H1 (cell line): Measurements from ENCODE around the gene GPR179.

Source experiments
- CHD1 ChIP-seq: IDR thresholded peaks from 2 replicates; pipeline ENCODE4 v1.6.1; 2012; ENCODE audit warnings: low read depth, low read length, improper control_type of control experiment
- HDAC6 ChIP-seq: IDR thresholded peaks from one replicate; pipeline ENCODE4 v1.7.1; 2012; ENCODE audit warnings: low read depth, mild to moderate bottlenecking, inconsistent platforms, low read length, moderate library complexity
- JUN ChIP-seq: IDR thresholded peaks from 2 replicates; pipeline ENCODE4 v1.6.1; 2011; ENCODE audit warnings: low read depth, mild to moderate bottlenecking, improper control_type of control experiment, low read length
- RNF2 ChIP-seq: fragments of 200-900, 300-1000 bp; sonication (generic); IDR thresholded peaks from 2 replicates; pipeline ENCODE4 v1.7.1; 2016; ENCODE audit warnings: borderline replicate concordance, low read depth, mild to moderate bottlenecking, antibody characterized with exemption, low read length; ENCODE audit not compliant: poor library complexity, severe bottlenecking; ENCODE audit errors: missing control alignments
- SIN3A ChIP-seq, 2 experiments: IDR thresholded peaks in 1 of 2; conservative IDR thresholded peaks in 1 of 2; 2 replicates each; pipeline ENCODE4 v1.6.1; 2011 to 2012; ENCODE audit warnings: low read length in 2 of 2, improper control_type of control experiment in 1 of 2, low read depth in 1 of 2, mild to moderate bottlenecking in 1 of 2
- TEAD4 ChIP-seq: IDR thresholded peaks from 2 replicates; pipeline ENCODE4 v1.6.1; 2012; ENCODE audit warnings: low read depth, low read length, inconsistent platforms, mixed read lengths
- ZNF274 ChIP-seq: IDR thresholded peaks from 2 replicates; pipeline ENCODE4 v1.7.0; 2012; ENCODE audit warnings: low read length, borderline replicate concordance; ENCODE audit errors: extremely low read depth
- TF ChIP-seq, protein P1 (sequence below), 3 experiments: IDR thresholded peaks; 1 replicate in 2 of 3; 2 replicates in 1 of 3; pipeline versions ENCODE4 v1.5.1 to v1.6.1; 2011; ENCODE audit warnings: low read length in 3 of 3, mild to moderate bottlenecking in 3 of 3, inconsistent platforms in 2 of 3, low read depth in 1 of 3, moderate library complexity in 1 of 3; ENCODE audit not compliant: insufficient read depth in 1 of 3; ENCODE audit errors: control extremely low read depth in 1 of 3

DNA sequence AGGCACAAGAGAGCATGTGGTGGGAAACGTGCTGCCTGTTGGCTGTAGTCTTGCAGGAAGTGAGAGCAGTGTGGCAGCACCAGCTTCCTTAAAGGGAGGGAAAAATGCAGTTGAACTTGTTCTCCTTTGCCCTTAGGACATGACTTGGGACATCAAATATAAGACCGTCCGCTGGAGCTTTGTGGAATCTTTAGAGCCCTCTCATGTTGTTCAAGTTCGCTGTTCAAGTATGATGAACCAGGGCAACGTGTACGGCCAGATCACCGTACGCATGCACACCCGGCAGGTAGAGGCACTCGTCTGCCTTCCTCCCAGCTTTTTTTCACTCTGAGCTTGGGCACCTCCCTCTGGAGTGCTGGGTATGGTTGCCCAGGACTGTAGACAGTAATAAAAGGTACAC is 23.3 kb downstream of the GPR179 start:
- TF ChIP-seq RNF2 (no peak), JUN (no peak), ZNF274 (no peak), TEAD4 (no peak), HDAC6 (no peak), SIN3A (conservative IDR thresholded peaks at IDR 0.05 in 1 of 2, IDR thresholded peaks at IDR 0.05 in 1 of 2; ENCODE audit: low read depth in 1 of 2, low read length in 2 of 2) (no peak), CHD1 (no peak)
- TF ChIP-seq, protein P1, sequence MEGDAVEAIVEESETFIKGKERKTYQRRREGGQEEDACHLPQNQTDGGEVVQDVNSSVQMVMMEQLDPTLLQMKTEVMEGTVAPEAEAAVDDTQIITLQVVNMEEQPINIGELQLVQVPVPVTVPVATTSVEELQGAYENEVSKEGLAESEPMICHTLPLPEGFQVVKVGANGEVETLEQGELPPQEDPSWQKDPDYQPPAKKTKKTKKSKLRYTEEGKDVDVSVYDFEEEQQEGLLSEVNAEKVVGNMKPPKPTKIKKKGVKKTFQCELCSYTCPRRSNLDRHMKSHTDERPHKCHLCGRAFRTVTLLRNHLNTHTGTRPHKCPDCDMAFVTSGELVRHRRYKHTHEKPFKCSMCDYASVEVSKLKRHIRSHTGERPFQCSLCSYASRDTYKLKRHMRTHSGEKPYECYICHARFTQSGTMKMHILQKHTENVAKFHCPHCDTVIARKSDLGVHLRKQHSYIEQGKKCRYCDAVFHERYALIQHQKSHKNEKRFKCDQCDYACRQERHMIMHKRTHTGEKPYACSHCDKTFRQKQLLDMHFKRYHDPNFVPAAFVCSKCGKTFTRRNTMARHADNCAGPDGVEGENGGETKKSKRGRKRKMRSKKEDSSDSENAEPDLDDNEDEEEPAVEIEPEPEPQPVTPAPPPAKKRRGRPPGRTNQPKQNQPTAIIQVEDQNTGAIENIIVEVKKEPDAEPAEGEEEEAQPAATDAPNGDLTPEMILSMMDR (IDR thresholded peaks at IDR 0.05; ENCODE audit: control extremely low read depth in 1 of 3, insufficient read depth in 1 of 3, low read depth in 1 of 3, low read length in 3 of 3): no peak
